GM19395 (cell line): Measurements from ENCODE around the gene MRPS10.
"Not testable (repeated sequence)": the region's sequence is repeated elsewhere in the genome, so short reads cannot be mapped to it uniquely, and the experiment has no call there.

ENCODE experiments used
- ATAC-seq: cut with Tn5 transposase; IDR thresholded peaks from one replicate; pipeline ENCODE4 v1.9.1; 2021; ENCODE audit warnings: mild to moderate bottlenecking, moderate library complexity; ENCODE audit not compliant: unreplicated experiment

Gene MRPS10

DNA sequence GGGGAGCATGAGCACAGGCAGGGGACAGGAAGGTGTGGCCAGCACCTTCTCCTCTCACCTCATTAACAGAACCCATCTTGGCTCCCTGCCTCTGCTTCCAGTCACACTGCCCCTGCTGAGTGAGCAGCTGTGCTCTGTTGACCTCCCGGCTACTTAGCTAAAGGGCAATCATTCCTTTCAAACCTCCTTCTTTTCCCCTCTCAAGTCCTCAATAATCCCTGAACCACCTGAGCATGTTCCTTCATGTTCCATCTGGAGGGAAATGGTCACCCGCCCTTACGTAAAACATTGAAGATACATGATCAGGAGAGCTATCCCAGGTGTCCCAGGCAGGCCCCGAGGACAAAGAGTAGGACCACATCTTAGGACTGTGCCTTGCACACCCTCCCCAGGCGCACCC lies 21.7 kb upstream of the MRPS10 start:
- ATAC-seq, result no peak

GRCh38 chr6:42237857-42238256 lies 20.2 kb upstream of the MRPS10 start:
- ATAC-seq, result no peak

GRCh38 chr6:42236682-42237473 lies 19.2 kb upstream of the MRPS10 start:
- ATAC-seq, result no peak

DNA sequence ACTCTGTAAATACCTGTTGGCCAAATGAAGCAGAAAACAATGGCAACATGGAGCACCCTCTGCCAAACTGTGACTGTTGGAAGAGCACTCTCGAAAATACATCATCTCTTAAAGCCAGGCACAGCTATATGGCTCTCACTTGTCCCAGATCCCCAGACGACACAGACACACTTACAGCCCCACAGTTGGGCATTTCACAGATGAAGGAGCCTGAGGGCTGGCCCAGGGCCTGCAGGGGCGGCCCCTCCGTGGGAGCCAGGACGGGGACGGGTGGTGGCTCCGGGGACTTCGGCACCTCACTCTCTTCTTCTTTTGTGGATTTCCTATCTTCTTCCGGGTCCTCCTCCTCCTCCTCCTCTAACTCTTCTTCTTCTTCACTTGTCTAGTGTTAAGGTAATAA lies 18.4 kb upstream of the MRPS10 start:
- no peak for ATAC-seq

DNA sequence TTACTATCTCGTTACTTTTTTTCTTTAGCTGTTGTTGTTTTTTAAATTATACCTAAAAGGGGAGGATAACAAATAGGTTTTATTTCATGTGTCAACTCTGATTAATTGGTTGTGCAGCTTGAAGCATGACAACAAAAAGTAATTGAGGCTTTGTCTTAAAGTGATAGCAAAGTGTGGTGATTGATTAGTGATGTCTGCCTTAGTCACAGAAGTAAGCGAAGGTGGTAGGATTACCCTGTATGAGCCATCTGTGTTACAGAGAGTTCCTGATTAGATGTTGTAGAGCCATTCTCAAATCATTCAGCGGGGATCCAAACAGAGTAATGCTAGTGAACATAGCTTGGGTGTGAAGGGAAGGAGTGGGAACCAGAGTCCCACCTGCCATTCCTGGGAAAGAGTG lies 14.4 kb upstream of the MRPS10 start:
- ATAC-seq, result no peak

- ATAC-seq, result no peak
These were observed 13.0 kb upstream of the MRPS10 start for GRCh38 chr6:42230345-42231321.

DNA sequence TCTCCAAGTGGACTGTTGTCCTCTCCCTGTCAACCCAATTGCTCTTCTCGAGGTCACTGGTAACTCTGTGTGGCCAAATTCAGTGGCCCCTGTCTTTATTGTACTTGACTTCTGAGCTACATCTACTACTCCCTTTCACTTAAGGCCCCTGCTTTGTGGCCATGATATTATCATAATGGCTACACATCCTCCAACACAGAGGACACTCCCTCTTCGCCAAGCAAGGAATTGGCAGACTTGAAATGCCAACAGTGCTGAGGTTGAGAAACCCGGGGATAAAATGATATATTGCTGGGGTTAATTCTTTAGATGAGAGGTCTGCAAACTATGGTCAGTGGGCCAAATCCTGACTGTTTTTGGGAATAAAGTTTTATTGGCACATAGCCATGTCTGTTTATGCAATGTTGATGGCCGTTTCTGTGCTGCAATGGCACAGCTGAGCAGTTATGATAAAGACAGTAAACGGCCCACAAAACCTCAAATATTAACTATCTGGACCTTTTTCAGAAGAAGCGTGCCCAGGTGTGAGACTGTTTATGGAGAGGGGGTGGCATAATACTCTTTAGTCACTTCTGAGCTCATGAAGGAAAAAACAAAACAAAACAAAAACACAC lies 12.0 kb upstream of the MRPS10 start:
- ATAC-seq, result no peak

DNA sequence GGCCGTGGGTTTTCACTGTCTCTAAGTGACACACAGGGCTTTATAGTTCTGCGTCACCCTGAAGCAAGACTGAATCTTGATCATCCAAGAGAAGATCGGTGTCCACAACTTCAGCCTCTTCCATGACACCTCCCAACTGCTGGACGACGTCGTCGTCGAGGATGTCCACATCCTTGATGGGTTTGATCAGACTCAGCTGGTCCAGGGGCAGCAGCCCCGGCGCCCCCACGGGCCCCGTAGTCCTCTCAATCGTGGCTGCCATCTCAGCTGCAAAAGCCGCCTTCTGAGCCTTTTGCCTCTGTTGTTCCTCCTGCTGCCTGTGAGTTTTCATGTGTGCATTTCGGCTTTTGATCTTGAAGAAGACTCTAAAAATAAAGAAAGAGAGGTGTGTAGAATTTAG lies 10.6 kb upstream of the MRPS10 start:
- no peak for ATAC-seq

GRCh38 chr6:42227173-42227850 lies 9.7 kb upstream of the MRPS10 start:
- ATAC-seq, result no peak

GRCh38 chr6:42226645-42227143 lies 9.0 kb upstream of the MRPS10 start:
- no peak for ATAC-seq

DNA sequence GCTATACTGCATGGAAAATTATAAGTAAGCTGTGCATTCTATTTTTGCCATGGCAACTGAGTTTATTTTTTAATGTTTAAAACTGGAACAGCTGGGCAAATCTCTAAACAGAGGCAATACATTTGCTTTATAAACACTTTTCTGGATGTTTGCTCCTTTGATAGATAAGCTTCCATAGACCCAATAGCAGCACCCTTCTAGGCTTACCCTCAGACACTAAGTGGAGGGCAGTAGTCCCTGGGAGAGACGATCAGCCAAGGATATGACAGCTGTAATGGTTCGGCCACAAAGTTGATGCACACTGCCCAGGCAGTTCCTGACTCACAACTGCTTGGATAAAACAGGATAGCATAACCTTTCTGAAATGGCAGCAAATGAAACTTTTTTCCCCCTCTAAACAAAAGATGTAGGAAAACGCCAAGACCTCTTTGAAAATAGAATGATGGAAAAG lies 8.5 kb upstream of the MRPS10 start:
- no peak for ATAC-seq

- no peak for ATAC-seq
These were observed 7.8 kb upstream of the MRPS10 start for GRCh38 chr6:42225419-42225818.

GRCh38 chr6:42225029-42225339 lies 7.3 kb upstream of the MRPS10 start:
- no peak for ATAC-seq

DNA sequence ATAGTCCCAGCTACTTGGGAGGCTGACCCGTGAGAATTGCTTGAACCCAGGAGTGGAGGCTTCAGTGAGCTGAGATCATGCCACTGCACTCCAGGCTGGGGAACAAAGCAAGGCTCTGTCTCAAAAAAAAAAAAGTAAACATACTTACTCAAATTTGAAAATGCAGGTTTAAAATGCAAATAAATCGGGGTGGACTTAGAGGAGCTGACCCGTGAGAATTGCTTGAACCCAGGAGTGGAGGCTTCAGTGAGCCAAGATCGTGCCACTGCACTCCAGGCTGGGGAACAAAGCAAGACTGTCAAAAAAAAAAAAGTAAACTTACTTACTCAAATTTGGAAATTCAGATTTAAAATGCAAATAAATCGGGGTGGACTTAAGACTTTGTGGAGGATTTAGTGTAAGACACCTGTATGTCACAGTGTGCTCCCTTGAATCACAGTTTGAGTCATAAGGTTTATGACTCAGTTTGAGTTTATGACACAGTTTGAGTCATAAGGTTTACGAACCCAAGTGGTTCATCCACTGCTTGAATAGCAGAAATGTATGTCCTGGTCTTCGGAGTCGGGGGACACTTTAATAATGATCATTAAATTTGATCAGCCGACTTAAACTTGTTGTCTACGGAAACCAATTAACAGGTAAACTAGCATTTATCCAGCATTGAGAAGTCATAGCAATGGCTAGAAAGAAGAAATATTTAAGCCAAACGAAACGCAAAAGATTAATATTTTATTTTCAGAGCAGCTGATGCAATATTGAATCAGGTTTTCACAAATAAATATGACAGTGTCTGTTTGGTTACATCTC lies 6.8 kb upstream of the MRPS10 start:
- peak; percentile 90 for ATAC-seq

GRCh38 chr6:42222448-42222847 lies 4.8 kb upstream of the MRPS10 start:
- ATAC-seq, result no peak

DNA sequence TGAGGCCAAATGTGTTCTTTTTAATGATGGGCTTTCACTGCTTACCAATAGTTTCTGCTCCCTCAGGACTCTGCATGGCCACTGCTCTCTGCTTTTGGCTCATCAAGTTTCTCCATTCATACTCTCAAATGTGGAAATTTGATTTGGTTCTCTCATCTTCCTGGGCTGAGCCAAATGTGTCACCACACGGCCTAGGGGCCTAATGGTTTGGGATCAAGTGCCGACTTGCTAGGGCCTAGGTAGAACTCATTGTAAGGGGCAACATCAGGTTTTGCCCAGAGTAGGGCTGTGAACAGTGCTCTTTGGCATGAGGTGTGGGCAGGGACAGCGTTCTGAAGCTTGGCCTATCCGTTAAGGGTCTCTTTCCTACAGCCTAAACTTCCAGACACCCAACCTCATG lies 3.9 kb upstream of the MRPS10 start:
- no peak for ATAC-seq

DNA sequence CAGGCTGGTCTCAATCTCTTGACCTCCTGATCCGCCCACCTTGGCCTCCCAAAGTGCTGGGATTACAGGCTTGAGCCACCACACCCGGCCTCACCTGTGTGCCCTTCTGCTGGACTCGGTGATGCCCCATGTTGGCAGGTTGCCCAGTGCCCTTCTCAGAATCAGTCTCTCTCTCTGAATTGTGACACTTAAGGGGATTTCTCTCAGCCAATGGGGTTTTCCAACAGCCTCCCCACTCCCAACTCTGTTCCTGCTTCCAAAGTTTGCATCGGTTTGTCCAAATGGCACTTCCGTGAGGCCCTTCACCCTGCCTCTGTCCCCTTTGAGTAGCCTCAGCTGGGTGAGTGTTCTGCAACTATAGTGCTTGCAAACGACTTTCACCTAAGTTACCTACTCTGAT lies 3.1 kb upstream of the MRPS10 start:
- no peak for ATAC-seq

GRCh38 chr6:42217157-42217518 lies 523 bp downstream of the MRPS10 start:
- no peak for ATAC-seq

DNA sequence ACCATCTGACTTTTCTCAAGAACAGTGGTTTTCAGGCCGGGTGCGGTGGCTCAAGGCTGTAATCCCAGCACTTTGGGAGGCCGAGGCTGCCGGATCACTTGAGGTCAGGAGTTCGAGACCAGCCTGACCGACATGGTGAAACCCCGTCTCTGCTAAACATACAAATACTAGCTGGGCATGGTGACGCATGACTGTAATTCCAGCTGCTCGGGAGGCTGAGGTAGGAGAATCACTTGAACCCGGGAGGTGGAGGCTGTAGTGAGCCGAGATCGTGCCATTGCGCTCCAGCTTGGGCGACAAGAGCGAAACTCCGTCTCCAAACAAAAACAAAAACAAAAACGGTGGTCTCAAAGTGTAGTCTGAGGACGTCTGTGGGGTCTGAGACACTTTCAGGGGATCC lies 1.2 kb downstream of the MRPS10 start:
- not testable (repeated sequence) for ATAC-seq

DNA sequence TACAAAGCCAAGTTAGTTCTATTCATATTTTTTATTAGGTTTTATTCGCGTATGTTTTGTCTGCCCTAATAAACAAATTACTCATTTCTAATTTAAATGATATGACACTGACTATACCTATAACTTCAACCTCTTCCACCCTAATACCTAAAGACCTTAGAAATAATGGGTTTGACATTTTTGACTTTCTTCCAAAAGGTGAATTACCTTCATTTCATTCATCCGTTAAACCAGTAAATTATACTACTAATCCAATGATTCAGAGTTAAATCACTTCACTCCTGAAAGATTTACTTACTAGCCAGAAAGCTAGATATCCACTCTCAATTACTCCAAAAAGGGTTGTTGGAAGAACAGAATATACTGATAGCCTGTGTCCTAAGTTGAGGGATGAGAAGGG lies 5.2 kb downstream of the MRPS10 start:
- no peak for ATAC-seq
